Stimulated activated CD4-positive, alpha-beta T cell treated with anti-CD3 and anti-CD28 coated beads, TNF-alpha, amount 100 ng/mL, for 24 hours (primary cell): ENCODE measurements around the gene CYB5D1.

ENCODE experiments used
- DNase-seq, 3 experiments: peaks; one replicate each; pipeline ENCODE4 v3.0.0-alpha.2; 2020; ENCODE audit warnings: low read depth in 3 of 3

The CYB5D1 gene

GRCh38 chr17:7885367-7886226 lies 27.8 kb downstream of the CYB5D1 start:
- DNase-seq: peak in 1 of 3 experiments; percentile 41

GRCh38 chr17:7886227-7887037 lies 28.6 kb downstream of the CYB5D1 start:
- peak in 1 of 3 experiments; percentile 54 for DNase-seq

GRCh38 chr17:7887038-7887481 lies 29.3 kb downstream of the CYB5D1 start:
- no peak for DNase-seq

- DNase-seq: peak; percentile 81 to 89 (median 88)
Measured at GRCh38 chr17:7887482-7888183, 29.8 kb downstream of the CYB5D1 start.

GRCh38 chr17:7888184-7888920 lies 30.5 kb downstream of the CYB5D1 start, which contains the start of gene CHD3:
Gene CHD3 (plus strand): TSS chr17:7888789. CDS start chr17:7889001, 212 bp downstream.
- peak in 1 of 3 experiments; percentile 69 for DNase-seq

- DNase-seq: peak in 1 of 3 experiments; percentile 34
Measured at GRCh38 chr17:7889166-7889955, 31.6 kb downstream of the CYB5D1 start.

GRCh38 chr17:7893187-7893880 lies 35.5 kb downstream of the CYB5D1 start:
- no peak for DNase-seq

GRCh38 chr17:7894226-7894625 lies 36.4 kb downstream of the CYB5D1 start:
- no peak for DNase-seq

- no peak for DNase-seq
Measured at GRCh38 chr17:7894866-7895265, 37.1 kb downstream of the CYB5D1 start.

- no peak for DNase-seq
Measured at GRCh38 chr17:7897090-7897489, 39.3 kb downstream of the CYB5D1 start.

- DNase-seq: no peak
Measured at GRCh38 chr17:7897773-7898172, 40.0 kb downstream of the CYB5D1 start.

GRCh38 chr17:7903154-7904103 lies 45.6 kb downstream of the CYB5D1 start:
- DNase-seq: no peak

- no peak for DNase-seq
Measured at GRCh38 chr17:7909089-7909488, 51.3 kb downstream of the CYB5D1 start.

- DNase-seq: no peak
Measured at GRCh38 chr17:7910281-7910680, 52.5 kb downstream of the CYB5D1 start.

GRCh38 chr17:7910711-7911110 lies 52.9 kb downstream of the CYB5D1 start:
- no peak for DNase-seq

GRCh38 chr17:7911116-7911515 lies 53.3 kb downstream of the CYB5D1 start:
- no peak for DNase-seq
